SK-N-MC (cell line): ENCODE results near the gene GLB1L3.

Experiments used
- EZH2 ChIP-seq: fragments of 200-600 bp; sonication (generic); IDR thresholded peaks from one replicate; pipeline ENCODE4 v1.6.1; 2017; ENCODE audit warnings: antibody characterized with exemption
- POLR2AphosphoS5 ChIP-seq: IDR thresholded peaks from 2 replicates; pipeline ENCODE4 v1.6.1; 2012; ENCODE audit warnings: mild to moderate bottlenecking, low read depth, low read length, borderline replicate concordance

- TF ChIP-seq POLR2AphosphoS5 (no peak), EZH2 (no peak)
Measured at GRCh38 chr11:134355136-134355535, 79.0 kb downstream of the GLB1L3 start.
